Smooth muscle cell (in vitro differentiated cells): ENCODE measurements around the gene RAB11FIP3. TPM values are rescaled to one million over a fixed set of nuclear protein-coding genes. Genes with fewer than 3 reads are reported as not detected.
A peak's percentile ranks its signal among the peaks of the same experiment; 100 is the strongest.

ENCODE experiments used
- DNase-seq: peaks from one replicate; lab custom pipeline; 2025; ENCODE audit not compliant: unreplicated experiment; lab: John Stamatoyannopoulos, UW
- H2AFZ ChIP-seq: fragments of 200-600 bp; sonication (generic); 2 replicates; pipeline ENCODE4 v1.6.0; 2016; ENCODE audit warnings: antibody characterized with exemption, low read depth, mild to moderate bottlenecking
- H3F3A ChIP-seq: fragments of 200-600 bp; sonication (generic); 2 replicates; pipeline ENCODE4 v1.6.0; 2017; ENCODE audit warnings: antibody characterized with exemption, low read depth
- H3K27ac ChIP-seq: fragments of 200-600 bp; sonication (generic); 2 replicates; pipeline ENCODE4 v1.5.1; 2016; ENCODE audit warnings: low read depth, mild to moderate bottlenecking
- H3K27me3 ChIP-seq: fragments of 200-600 bp; sonication (generic); 2 replicates; pipeline ENCODE4 v1.6.1; 2016; ENCODE audit warnings: low read depth, mild to moderate bottlenecking
- H3K36me3 ChIP-seq: fragments of 200-600 bp; sonication (generic); 2 replicates; pipeline ENCODE4 v1.5.1; 2016; ENCODE audit warnings: low read depth
- H3K4me1 ChIP-seq: fragments of 200-600 bp; sonication (generic); 2 replicates; pipeline ENCODE4 v1.5.1; 2016; ENCODE audit warnings: low read depth
- H3K4me2 ChIP-seq: fragments of 200-600 bp; sonication (generic); 2 replicates; pipeline ENCODE4 v1.6.0; 2016; ENCODE audit warnings: mild to moderate bottlenecking
- H3K4me3 ChIP-seq: fragments of 200-600 bp; sonication (generic); 2 replicates; pipeline ENCODE4 v1.5.1; 2016; ENCODE audit warnings: mild to moderate bottlenecking
- H3K79me2 ChIP-seq: fragments of 200-600 bp; sonication (generic); 2 replicates; pipeline ENCODE4 v1.6.0; 2016; ENCODE audit warnings: low read depth, mild to moderate bottlenecking
- H3K9ac ChIP-seq: fragments of 200-600 bp; sonication (generic); 2 replicates; pipeline ENCODE4 v1.6.0; 2016; ENCODE audit warnings: low read depth
- H3K9me3 ChIP-seq: fragments of 200-600 bp; sonication (generic); replicated peaks from 2 replicates; pipeline ENCODE4 v1.5.1; 2016; ENCODE audit warnings: low read depth
- H4K20me1 ChIP-seq: fragments of 200-600 bp; sonication (generic); 2 replicates; pipeline ENCODE4 v1.6.0; 2016; ENCODE audit warnings: low read depth
- WGBS: methylation state at CpG from one replicate; pipeline ENCODE4 v1.1.7; 2016; ENCODE audit warnings: low lambda C conversion rate; 5-methylcytosine and 5-hydroxymethylcytosine counted together
- polyA plus RNA-seq: library from polyadenylated mRNA; unstranded; fragments of >200 nt; fragmentation: Nextera tagmentation; extraction: Ambion mirVana; gene quantifications from 2 replicates; pipeline ENCODE4 v1.2.1, GENCODE V29; 2016
- total RNA-seq: library from RNA; depleted of rRNA; stranded (reverse); fragments of >200 nt; gene quantifications from 2 replicates; pipeline ENCODE4 v1.2.3, GENCODE V29; 2014
- TF ChIP-seq, protein P1 (sequence below): fragments of 200-600 bp; sonication (generic); IDR thresholded peaks from 2 replicates; pipeline ENCODE4 v1.5.1; 2017; ENCODE audit warnings: borderline replicate concordance, mild to moderate bottlenecking, antibody characterized with exemption; ENCODE audit not compliant: insufficient read depth, poor library complexity, severe bottlenecking

RAB11FIP3 gene
- total and polyA plus RNA-seq, 2 experiments from 2014 or later: 19.5 to 20.4 TPM

DNA sequence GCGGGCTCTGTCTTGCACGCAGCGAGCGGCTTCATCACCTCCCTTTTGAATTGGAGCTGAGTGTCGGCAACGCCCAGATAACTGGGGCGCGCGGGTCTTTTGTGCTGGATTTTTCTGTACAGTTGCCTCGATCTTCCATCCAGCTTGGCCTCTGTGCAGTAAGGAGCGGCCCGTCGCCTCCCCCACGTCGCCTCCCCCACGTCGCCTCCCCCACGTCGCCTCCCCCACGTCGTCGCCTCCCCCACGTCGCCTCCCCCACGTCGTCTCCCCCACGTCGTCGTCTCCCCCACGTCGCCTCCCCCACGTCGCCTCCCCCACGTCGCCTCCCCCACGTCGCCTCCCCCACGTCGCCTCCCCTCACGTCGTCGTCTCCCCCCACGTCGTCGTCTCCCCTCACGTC is 119.1 kb downstream of the RAB11FIP3 start:
- H3K9me3 ChIP-seq: no peaks in the 10 kb centered on the region

DNA sequence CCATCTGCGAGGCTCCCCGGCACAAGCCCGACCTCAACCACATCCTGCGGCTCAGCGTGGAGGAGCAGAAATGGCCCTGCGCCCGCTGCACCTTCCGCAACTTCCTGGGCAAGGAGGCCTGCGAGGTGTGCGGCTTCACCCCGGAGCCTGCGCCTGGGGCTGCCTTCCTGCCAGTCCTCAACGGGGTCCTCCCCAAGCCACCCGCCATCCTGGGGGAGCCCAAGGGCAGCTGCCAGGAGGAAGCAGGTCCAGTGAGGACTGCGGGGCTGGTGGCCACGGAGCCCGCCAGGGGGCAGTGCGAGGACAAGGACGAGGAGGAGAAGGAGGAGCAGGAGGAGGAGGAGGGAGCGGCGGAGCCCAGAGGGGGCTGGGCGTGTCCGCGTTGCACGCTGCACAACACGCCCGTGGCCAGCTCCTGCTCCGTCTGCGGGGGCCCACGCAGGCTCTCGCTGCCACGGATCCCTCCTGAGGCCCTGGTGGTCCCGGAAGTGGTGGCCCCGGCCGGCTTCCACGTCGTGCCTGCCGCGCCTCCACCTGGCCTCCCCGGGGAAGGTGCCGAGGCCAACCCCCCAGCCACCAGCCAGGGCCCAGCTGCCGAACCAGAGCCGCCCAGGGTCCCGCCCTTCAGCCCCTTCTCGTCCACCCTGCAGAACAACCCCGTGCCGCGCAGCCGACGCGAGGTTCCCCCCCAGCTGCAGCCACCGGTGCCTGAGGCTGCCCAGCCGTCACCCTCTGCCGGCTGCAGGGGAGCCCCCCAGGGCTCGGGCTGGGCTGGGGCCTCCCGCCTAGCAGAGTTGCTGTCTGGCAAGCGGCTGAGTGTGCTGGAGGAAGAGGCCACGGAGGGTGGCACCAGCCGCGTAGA is 121.7 kb downstream of the RAB11FIP3 start:
- H3K79me2 ChIP-seq: peaks cover 6% of the 10 kb centered on the region
- H3K4me1 ChIP-seq: no peaks in the 10 kb centered on the region
- H3K4me3 ChIP-seq: no peak overlapping the region
- no peak overlapping the region for H3K27ac ChIP-seq
- TF ChIP-seq, protein P1, sequence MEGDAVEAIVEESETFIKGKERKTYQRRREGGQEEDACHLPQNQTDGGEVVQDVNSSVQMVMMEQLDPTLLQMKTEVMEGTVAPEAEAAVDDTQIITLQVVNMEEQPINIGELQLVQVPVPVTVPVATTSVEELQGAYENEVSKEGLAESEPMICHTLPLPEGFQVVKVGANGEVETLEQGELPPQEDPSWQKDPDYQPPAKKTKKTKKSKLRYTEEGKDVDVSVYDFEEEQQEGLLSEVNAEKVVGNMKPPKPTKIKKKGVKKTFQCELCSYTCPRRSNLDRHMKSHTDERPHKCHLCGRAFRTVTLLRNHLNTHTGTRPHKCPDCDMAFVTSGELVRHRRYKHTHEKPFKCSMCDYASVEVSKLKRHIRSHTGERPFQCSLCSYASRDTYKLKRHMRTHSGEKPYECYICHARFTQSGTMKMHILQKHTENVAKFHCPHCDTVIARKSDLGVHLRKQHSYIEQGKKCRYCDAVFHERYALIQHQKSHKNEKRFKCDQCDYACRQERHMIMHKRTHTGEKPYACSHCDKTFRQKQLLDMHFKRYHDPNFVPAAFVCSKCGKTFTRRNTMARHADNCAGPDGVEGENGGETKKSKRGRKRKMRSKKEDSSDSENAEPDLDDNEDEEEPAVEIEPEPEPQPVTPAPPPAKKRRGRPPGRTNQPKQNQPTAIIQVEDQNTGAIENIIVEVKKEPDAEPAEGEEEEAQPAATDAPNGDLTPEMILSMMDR: peak; percentile 46
- no peak overlapping the region for H3K9ac ChIP-seq
- H3K4me2 ChIP-seq: no peak overlapping the region
- H4K20me1 ChIP-seq: peaks cover 54% of the 10 kb centered on the region
- peak; percentile 14 for DNase-seq
- 90% methylated on average over 52 of the region's 60 CpGs for WGBS
- H2AFZ ChIP-seq: no peak overlapping the region
- H3K27me3 ChIP-seq: no peaks in the 10 kb centered on the region
- H3K9me3 ChIP-seq: no peaks in the 10 kb centered on the region
- no peaks in the 10 kb centered on the region for H3F3A ChIP-seq
- no peaks in the 10 kb centered on the region for H3K36me3 ChIP-seq

More for the DNA sequence above, 119.1 kb downstream of the RAB11FIP3 start:
- H4K20me1 ChIP-seq: peaks cover 74% of the 10 kb centered on the region
- H3K36me3 ChIP-seq: no peaks in the 10 kb centered on the region
- H3K4me1 ChIP-seq: no peaks in the 10 kb centered on the region
- no peak overlapping the region for H3K4me2 ChIP-seq
- no peak overlapping the region for H3K4me3 ChIP-seq
- H3K79me2 ChIP-seq: peaks cover 17% of the 10 kb centered on the region
- H3K9ac ChIP-seq: no peak overlapping the region
- H2AFZ ChIP-seq: no peak overlapping the region
- H3F3A ChIP-seq: no peaks in the 10 kb centered on the region
- no peak overlapping the region for H3K27ac ChIP-seq
- DNase-seq: no peak
- WGBS: 98% methylated on average over 10 of the region's 46 CpGs
- no peaks in the 10 kb centered on the region for H3K27me3 ChIP-seq
- TF ChIP-seq, protein P1: no peak

DNA sequence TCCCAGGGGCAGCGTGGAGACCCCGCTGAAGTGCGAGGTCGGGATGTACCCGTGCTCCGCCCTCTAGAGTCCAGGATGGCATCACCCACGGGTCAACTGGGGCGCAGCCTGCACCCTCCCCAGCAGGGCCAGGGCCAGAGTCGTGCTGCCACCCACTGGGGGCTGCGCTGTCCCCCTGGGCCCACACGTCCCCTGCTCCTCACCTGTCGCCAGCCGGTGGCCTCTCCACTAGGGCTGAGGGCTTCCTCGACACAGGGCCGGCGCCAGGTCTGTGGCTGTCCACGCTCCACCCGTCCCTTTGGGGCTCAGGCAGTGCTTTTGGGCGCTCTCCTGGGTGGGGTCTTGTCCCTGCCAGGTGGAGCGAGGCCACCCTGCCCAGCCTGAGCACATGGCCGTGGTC is 123.1 kb downstream of the RAB11FIP3 start:
- no peak overlapping the region for H3K9ac ChIP-seq
- no peak overlapping the region for H3K4me3 ChIP-seq
- no peaks in the 10 kb centered on the region for H3K9me3 ChIP-seq
- WGBS: 95% methylated on average over 15 of the region's 21 CpGs
- DNase-seq: no peak
- TF ChIP-seq, protein P1: no peak
- no peak overlapping the region for H2AFZ ChIP-seq
- H3K4me1 ChIP-seq: no peaks in the 10 kb centered on the region
- no peaks in the 10 kb centered on the region for H3F3A ChIP-seq
- peaks cover 40% of the 10 kb centered on the region for H4K20me1 ChIP-seq
- no peaks in the 10 kb centered on the region for H3K79me2 ChIP-seq
- no peak overlapping the region for H3K4me2 ChIP-seq
- H3K27ac ChIP-seq: no peak overlapping the region
- no peaks in the 10 kb centered on the region for H3K36me3 ChIP-seq
- no peaks in the 10 kb centered on the region for H3K27me3 ChIP-seq
